GM18870 (cell line): ENCODE measurements around the gene MYOF.
"Not testable (repeated sequence)": the region's sequence is repeated elsewhere in the genome, so short reads cannot be mapped to it uniquely, and the experiment has no call there.

Experiments used
- ATAC-seq: cut with Tn5 transposase; IDR thresholded peaks from one replicate; pipeline ENCODE4 v1.9.1; 2021; ENCODE audit warnings: moderate library complexity; ENCODE audit not compliant: unreplicated experiment

The MYOF gene

DNA sequence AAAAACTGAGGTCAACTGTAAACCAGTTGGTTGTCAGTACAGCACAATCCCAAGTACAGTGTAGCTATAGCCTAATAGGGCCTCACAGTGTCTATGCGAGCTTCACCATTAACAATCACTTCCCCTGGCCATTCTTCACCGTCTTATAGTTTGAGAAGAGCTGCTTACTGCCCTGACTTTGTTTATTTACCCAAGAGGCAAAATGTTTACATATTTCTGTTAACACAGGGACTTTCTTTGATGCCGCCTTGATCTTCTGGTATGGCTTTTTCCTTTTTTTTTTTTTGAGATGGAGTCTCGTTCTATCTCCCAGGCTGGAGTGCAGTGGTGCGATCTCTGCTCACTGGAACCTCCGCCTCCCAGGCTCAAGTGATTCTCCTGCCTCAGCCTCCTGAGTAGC, 3.3 kb downstream of the MYOF start:
- no peak for ATAC-seq

DNA sequence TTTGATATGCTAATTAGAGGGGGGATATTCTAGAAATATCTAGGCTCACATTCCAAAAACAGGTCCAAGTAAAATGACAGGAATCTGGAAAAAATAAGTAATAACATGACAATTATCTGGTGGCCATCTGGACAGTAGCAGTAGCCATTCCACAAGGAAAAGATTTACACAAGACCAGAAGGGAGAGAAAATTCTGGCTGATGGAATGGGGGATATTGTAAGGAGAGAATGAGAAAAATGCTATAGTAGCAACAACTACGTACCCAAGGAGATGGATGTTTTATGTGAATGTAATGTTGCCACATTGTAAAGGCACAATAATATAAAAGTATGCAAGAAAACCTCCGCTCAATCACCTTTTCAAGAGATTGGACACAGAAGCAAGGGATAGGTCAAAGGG, 5.4 kb downstream of the MYOF start:
- no peak for ATAC-seq

DNA sequence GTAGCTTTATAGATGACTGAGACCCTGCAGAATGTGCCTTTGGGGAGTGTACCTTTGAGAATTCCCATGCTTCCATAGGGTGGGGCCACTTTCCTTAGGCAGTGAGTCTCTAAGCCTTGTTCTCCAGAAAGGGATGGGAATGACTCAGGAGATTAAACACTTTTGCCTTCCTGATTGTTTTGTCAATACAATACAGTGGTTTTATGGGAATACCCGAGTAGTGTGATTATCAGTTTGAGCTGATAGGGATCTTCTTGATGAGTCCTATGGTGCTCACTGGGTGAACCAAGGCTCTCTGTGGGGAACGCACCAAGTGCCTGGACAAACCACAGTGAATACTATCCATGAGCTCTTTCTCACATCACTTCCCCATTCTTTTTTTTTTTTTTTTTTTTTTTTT, 6.3 kb downstream of the MYOF start:
- no peak for ATAC-seq

DNA sequence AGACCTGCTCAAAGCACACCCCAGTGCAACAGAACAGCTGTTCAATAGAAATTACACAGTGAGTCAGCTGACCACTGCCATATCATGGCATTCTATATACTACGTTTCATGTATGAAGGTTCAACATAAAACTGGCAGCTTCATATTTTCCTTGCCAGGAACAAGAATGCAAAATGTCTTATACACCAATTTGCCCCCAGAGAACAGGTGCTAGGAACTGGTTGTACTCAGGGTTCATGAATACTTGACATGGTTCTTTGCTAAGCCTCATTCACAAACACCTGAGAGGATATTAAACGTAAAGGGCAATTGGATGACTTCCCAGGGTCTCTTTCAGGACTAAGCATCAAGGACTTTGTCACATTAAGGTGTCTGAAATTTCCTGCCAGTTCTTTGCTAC, 6.9 kb downstream of the MYOF start:
- ATAC-seq: no peak

DNA sequence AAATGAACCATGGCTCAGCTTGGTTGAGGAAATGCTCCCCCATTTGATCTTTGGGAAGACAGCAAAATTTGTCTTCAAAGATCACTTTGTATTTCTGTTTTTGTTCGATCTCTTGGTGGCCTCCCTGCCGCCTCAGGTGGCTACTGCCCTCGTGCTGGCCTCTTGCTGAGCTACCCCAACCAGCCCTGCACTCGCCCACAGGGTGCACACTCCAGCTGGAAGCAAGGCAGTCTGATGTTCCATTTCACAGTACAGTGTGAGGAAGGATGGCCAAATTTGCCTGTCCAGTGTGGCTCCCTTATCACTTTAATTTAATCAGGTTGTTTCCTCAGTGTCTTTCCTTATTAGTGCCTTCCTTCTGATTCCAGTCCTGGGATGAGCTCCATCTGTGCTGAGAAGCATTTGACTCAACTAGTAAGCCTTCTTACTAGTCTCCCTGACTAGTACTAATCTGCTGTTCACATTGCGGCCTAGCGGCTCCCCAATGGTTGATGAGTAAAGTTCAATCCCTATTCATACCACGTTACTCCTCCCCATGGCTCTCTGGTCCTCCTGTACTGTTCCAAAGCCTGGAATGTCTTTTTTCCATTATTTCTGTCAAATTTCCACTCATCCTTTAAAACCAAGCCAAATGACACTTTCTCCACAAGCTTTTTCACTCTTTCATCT, 8.2 kb downstream of the MYOF start:
- no peak for ATAC-seq

DNA sequence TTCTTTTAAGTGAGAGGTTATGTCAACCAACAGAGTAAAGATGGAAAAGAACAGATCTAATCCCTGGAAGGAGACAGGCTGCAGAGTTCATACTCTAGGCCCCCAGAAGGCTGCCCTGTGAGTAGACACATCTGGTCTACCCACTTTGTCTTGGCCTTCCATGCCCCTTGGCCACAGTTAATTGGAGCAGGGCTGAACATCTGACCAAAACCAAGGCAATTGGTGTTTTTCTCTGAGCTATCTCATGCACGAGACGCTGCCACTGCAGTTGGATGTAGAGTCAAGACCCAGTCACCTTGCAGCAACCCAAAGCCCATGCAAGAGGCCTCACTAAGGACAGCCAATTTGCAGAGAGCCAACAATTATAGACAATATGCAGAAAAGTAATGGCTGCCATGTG, 9.0 kb downstream of the MYOF start:
- ATAC-seq: no peak

DNA sequence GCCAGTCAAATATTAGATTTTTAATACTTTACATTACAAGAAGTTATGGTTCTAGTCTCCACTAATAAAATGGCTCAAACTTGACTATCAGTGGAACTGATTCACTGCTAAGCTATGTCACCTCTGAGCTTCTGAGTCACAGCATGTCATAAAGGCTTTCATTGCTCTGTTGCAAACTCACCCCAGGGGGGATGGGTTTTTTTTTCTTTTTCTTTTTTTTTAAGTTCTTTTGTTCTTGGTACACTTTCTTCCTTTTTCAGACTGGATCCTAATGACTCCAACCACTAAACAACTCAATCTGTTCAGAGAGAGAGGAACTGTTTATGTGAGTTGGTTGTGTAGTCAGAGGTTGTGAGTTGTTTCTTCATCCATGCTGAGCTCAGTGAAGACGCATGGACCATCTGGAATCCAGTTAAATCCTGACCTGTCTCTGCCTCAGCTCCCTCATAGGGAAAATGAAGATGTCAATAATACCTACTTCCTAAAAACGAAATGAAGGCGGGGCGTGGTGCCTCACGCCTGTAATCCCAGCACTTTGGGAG, 11.0 kb downstream of the MYOF start:
- no peak for ATAC-seq

DNA sequence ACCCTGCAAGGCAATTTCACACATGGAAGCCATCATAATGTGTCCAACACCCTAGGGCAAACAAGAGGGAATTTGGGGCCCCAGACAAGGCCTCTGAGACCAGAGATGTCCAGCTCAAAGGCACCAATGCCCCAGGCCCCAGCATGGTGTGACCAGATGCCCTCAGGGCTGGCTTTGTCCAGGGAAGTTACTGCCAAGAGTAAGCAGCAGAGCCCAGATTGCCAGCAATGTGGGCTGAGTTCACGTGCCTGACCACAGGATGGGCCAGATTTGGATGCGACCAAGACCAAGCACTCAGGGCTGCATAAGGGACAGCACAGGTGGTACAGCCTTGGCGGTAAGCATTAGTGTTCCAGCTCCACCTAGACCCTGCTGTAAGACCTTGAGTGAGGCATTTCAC, 12.7 kb downstream of the MYOF start:
- no peak for ATAC-seq

DNA sequence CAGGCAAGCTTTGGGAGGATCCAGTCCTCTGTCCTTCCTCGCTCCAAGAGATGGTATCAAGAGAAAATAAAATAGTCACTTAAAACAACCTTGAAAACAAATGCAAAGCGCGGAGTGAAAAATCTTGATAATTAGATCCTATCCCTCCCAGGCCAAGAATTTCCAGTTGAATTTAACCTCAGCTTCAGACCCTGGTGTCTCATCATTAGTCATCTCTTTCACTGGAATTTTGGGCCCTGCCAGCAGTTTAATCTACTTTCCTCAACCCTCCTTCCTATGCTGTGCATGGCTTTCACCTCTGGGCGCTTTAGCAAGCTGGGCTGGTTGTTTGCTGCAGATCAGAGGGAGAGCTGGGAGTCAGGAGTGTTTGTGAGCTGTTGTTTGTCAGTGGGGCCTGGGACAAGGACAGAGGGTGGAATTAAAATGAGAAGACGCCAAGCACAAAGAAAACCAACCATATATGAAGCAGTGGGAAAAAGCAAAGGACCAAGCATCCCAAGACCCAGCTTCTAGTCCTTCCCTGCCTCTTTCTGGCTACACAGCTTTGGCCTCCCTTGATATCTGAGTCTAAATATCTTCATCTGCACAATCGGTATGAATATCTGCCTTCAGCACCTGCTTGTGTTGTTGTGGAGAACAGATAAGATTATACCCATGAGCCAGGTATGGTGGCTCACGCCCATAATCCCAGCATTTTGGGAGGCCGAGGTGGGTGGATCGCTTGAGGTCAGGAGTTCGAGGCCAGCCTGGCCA, 13.5 kb downstream of the MYOF start:
- no peak for ATAC-seq

DNA sequence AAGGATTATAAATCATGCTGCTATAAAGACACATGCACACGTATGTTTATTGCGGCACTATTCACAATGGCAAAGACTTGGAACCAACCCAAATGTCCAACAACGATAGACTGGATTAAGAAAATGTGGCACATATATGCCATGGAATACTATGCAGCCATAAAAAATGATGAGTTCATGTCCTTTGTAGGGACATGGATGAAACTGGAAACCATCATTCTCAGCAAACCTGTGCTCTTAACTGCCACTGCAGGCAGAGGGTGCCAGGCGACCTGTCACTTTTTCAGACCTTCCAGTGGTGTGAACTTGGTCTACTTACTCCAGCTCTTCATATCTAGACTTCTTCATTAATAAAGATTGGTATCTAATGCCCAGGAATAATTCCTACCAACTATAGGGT, 14.5 kb downstream of the MYOF start:
- ATAC-seq: not testable (repeated sequence)

DNA sequence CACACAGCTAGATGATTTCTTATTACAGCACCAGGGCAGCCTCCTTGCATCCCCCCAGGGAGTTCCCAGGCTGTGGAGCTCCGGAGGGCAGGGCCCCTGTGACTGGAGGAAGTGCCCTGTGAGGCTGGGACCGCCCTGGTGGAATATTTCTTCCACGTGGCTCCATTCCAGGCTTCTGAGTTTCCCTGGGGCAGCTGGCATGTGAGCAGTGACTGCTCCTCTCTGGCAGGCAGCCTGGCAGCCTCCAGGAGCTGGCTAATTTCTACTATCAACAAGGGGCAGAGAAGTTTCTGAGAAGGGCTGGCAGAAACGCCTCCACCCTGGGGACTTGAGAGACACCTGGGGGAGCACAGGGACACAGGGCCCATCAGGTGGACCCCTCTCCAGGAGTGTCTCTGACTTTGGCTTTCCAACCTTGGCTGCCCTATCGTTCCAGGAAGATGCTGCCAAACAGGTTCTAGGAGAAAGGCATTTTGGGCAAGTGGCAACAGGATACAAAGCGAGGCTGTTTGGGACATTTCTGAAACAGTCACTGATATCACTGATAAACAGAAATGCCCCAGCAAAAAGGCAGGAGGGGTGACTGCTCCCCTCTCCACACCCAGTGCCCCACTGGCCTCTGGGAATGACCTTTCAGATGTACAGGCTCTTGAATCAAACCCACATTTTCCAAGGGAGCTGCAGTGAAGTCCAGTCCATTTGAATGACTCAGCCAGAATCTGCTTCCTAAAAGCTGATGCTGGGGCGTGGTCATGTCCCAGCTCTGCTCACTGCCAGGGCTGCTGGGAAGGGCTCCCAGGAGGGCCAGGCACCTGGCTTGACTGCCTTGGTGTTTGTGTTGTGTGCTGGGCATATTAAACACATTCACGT, 16.1 kb downstream of the MYOF start:
- ATAC-seq: no peak

DNA sequence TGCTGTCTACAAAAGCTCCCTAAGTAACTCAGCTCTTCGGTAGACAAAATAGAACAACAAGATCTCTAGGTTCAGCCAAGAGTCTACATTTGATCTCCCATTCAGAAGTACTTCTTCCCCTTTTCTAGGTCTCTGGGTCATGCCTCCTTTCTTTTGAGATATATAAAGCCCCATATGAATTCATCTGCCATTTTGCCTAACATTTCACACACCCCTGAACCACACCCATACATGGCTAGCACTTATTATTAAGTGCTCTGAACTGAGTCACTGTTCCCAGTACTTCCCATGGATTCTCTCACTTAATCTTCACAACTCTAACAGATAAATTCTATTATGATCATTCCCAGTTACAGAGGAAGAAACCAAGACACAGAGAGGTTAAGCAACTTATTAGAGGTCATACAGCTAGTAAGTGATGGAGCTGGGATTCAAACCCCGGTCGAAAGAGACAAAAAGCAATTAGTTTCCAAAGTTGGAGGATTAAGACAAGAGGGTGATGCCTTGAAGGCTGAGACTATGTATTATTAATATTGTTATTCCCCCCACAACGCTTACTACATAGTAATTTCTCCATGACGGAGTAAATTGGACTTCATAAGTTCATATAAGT, 17.3 kb downstream of the MYOF start:
- no peak for ATAC-seq

DNA sequence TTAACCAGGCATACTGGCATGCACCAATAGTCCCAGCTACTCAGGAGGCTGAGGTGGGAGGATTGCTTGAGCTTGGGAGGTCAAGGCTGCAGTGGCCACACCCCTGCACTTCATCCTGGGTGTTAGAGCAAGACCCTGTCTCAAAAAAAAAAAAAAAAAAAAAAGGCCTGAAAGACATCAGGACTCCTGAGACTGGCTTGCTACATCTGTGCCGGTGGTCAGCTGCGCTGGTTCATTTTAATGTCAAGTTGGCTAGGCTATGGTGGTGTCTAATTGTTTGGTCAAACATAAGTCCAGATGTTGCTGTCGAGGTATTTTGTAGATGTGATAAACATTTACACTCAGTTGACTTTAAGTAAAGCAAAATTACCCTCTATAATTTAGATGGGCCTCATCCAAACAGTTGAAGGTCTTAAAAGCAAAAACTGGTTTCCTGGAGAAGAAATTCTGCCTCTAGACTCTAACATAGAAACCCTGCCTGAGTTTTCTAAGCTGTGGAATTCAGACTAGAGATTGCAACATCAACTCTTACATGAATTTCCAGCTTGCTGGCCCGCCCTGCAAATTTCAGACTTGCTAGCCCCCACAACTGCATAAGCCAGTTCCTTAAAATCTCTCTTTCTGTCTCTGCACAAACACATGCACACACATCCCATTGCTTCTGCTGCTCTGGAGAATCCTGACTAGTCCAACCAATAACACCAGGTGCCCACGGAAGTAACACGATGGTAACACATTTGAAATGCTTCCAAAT, 18.2 kb downstream of the MYOF start:
- ATAC-seq: no peak

DNA sequence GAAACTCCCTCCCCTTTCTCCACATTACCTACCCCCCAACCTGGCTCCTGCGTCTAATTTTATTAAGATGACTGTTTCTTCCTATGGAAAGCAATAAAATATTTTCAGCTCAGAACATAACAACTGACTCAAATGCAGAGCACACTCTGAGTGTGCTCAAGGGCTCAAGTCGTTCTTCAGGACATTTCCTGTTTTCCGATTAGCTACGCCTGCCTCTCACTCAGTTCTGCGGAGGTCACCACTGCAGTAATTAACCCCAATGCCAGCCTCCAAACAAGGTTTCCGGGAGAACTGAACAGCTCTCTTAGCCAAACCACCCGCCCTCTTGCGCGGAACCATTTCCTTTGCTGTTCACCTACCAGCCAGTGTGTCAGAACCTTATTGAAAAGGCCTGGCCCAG, 19.3 kb downstream of the MYOF start:
- ATAC-seq: no peak

DNA sequence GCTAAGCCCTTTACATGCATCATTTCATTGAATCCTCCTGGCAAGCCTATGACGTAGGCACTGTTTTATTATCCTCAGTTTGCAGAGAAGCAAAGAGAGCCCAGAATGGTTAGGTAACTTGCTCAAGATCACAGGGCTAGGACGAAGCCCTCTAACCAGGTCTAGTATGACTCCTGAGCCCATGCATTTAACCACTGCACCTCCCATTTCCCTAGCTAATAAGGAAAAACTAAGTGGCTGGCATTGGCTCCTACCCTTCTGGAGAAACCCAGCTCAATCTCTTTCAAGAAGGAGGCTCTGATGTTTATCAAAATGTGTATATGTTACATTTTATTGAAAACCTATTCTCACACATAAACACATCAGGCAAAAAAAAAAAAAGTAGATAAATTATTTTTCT, 19.8 kb downstream of the MYOF start:
- ATAC-seq: no peak

DNA sequence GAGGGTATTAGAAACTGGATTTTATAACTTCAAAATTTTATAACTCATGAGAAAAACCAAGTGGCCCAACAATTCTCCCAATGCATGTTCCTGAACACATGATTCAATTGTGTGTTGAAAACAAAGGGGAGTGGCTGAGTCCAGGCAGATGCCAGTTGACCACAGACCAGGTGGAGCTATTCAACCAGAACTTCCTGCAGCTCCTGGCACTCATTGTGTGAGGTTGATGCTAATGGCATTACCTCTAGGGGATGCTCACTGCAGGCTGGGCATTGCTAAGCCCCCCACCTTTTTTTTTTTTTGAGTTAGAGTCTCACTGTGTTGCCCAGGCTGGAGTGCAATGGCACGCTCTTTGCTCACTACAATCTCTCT, 20.3 kb downstream of the MYOF start:
- ATAC-seq: no peak

DNA sequence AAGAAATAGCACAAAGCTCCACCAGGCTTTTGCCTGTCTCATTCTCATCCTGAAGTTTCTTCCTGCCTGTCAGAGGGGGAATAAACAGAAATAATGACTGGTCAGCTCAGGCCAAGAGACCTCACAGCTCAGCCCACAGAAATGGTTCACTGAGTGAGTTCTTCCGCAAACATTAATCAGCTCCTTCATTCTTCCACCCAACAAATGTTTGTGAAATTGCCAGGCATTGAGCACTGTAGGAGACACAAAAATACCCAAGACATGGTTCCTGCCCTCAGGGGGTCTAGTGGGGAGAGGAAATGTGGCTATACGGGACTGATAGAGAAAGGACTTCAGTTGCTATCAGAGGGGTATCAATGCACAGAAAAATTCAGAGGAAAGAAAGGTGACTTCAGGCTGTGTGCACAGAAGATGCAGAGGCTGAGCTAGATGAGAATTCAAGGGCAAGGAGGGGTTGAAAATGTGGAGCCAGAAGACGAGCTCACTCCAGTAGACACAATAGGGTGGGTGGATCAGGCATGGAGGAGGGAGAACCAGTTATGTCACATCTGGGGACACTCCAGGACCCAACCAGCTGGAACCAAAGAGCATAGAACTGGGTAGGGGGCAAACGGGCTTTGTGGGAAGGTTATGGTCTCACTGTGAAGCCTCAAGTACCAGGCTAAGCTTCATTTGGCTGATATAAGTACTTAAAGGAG, 20.9 kb downstream of the MYOF start:
- ATAC-seq: no peak

DNA sequence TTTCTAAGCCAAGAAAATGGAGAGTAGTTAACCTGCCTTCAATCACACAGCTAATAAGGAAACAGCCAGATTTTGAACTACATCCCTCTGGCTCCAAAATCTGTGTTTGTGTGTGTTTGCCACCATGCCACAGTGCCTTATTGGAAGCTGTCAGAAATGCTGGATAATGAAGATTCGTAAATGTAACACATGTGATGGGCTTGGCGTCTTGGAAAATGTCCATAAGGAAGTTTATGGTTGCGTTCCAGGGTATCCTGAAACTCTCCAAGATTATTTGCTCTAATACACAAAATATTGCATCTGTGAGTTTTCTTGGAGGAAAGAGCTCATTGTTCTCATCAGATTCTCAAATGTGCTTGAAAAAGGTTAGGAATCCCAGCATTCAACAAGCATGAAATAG, 22.7 kb downstream of the MYOF start:
- ATAC-seq: no peak

DNA sequence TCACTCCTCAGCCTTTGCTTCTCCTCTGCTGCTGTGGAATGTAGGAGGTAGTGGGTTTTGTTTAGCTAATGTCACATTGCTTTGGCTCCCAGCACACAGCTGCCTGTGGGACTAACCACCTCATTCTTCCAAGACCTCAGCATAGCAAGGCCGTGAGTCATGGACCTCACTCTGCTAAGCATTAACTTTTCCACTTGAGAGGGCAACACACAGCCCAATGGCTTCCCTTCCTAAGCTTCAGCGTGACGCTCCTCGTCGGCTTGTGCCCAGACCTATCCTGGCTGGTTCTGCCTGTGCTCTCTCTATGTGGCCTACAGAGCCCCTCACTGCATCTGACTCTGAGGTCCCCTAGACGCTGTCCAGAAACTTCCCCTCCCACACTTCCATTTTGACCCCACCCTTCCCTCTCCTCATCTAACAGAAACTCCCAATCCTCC, 23.3 kb downstream of the MYOF start:
- no peak for ATAC-seq

DNA sequence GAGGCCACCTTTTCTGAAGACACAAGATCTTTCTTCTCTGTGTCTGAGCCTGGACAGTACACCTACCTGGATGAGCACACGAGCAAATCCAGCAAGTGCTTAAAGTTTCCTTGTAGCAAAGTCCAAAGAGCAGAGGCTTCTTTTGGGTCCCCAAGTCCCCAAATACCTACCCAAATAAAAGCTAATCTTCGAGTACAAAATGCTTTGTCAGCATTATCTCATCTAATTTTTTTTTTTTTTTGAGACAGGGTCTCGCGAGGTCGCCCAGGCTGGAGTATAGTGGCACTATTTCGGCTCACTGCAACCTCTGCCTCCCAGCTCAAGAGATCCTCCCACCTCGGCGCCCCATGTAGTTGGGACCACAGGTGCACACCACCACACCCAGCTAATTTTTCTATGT, 24.6 kb downstream of the MYOF start:
- no peak for ATAC-seq
